HS-5 (cell line): Measurements from ENCODE around the gene UNC119.
"Not testable (repeated sequence)": the region's sequence is repeated elsewhere in the genome, so short reads cannot be mapped to it uniquely, and the experiment has no call there.

Experiments
- DNase-seq: peaks from one replicate; pipeline ENCODE4 v3.0.0-alpha.2; 2012; ENCODE audit warnings: low read depth

UNC119 gene

GRCh38 chr17:28522281-28522680 lies 30.1 kb downstream of the UNC119 start:
- not testable (repeated sequence) for DNase-seq

GRCh38 chr17:28521311-28522085 lies 30.9 kb downstream of the UNC119 start:
- no peak for DNase-seq

GRCh38 chr17:28520687-28521086 lies 31.7 kb downstream of the UNC119 start:
- no peak for DNase-seq

GRCh38 chr17:28519236-28519635 lies 33.2 kb downstream of the UNC119 start:
- DNase-seq = no peak

- DNase-seq = no peak
Measured at GRCh38 chr17:28518578-28518977, 33.8 kb downstream of the UNC119 start.

- DNase-seq = no peak
Measured at GRCh38 chr17:28518132-28518531, 34.3 kb downstream of the UNC119 start.

GRCh38 chr17:28515518-28515917 lies 36.9 kb downstream of the UNC119 start:
- DNase-seq = no peak

- no peak for DNase-seq
Measured at GRCh38 chr17:28514561-28515002, 37.8 kb downstream of the UNC119 start.

GRCh38 chr17:28513476-28513875 lies 38.9 kb downstream of the UNC119 start:
- no peak for DNase-seq

- DNase-seq = no peak
Measured at GRCh38 chr17:28511858-28512461, 40.5 kb downstream of the UNC119 start.

- DNase-seq = no peak
Measured at GRCh38 chr17:28509789-28510188, 42.6 kb downstream of the UNC119 start.

GRCh38 chr17:28508211-28508724 lies 44.2 kb downstream of the UNC119 start:
- DNase-seq = no peak

- DNase-seq = no peak
Measured at GRCh38 chr17:28507567-28508203, 44.7 kb downstream of the UNC119 start.

GRCh38 chr17:28506763-28507487 lies 45.5 kb downstream of the UNC119 start:
- DNase-seq = no peak

GRCh38 chr17:28505986-28506665 lies 46.3 kb downstream of the UNC119 start, which contains the start of gene FOXN1:
Gene FOXN1, plus strand, starts transcription at chr17:28506348. Its CDS starts 17,622 bp downstream, at chr17:28523970.
- no peak for DNase-seq

GRCh38 chr17:28503420-28503819 lies 49.0 kb downstream of the UNC119 start:
- DNase-seq = no peak

GRCh38 chr17:28501421-28502284 lies 50.8 kb downstream of the UNC119 start:
- no peak for DNase-seq

- no peak for DNase-seq
Measured at GRCh38 chr17:28500712-28501379, 51.6 kb downstream of the UNC119 start.

- no peak for DNase-seq
Measured at GRCh38 chr17:28499684-28500357, 52.6 kb downstream of the UNC119 start.

- no peak for DNase-seq
Measured at GRCh38 chr17:28499364-28499664, 53.1 kb downstream of the UNC119 start.
